Liver (tissue), 3 donors: ENCODE results near the gene ZDHHC19.

Experiments used
- CTCF ChIP-seq: fragments of 150-350 bp; IDR thresholded peaks from 2 replicates; pipeline ENCODE4 v1.5.1; 2017; ENCODE audit warnings: improper control_type of control experiment, low read depth, low read length; ENCODE audit not compliant: missing input control
- NR2F2 ChIP-seq: IDR thresholded peaks from 2 replicates; pipeline ENCODE4 v1.6.1; 2016; ENCODE audit warnings: antibody characterized with exemption
- REST ChIP-seq: IDR thresholded peaks from 2 replicates; pipeline ENCODE4 v1.6.1; 2016; ENCODE audit warnings: antibody characterized with exemption, mild to moderate bottlenecking
- YY1 ChIP-seq: IDR thresholded peaks from 2 replicates; pipeline ENCODE4 v1.6.1; 2016; ENCODE audit warnings: antibody characterized with exemption, mild to moderate bottlenecking
- donor health status: healthy.
- donor health status: healthy.

- TF ChIP-seq CTCF (no peak), NR2F2 (no peak), REST (peak; percentile 13), YY1 (no peak)
Observed at GRCh38 chr3:196177967-196178366, 33.2 kb downstream of the ZDHHC19 start.
